ENCODE measurements around the gene FAM13B. TPM values are rescaled to one million over a fixed set of nuclear protein-coding genes. Genes with fewer than 3 reads are reported as not detected.

Gene FAM13B
- total and polyA plus RNA-seq, 10 of the 15 experiments (the other 5 are each of a cell fraction or from before 2014, with no cell fraction given) = 3.6 to 30.0 (median 20.3) TPM

DNA sequence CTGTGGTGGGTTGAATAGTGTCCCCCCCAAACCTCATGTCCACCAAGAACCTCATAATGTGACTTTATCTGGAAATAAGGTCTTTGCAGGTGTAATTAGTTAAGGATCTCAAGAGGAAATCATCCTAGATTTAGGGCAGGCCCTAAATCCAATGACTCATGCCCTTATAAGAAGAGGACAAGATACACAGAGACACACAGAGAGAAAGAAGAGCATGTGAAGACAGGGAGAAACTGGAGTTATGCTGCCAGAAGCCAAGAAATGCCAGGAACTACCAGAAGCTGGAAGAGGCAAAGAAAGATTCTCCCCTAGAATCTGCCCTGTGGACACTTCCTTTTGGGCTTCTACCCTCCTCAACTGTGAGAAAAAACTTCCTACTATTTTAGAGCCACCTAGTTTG, 8.8 kb downstream of the FAM13B start:
- CTCF ChIA-PET = interaction anchor here (0.5 to 2.8 kb wide), 5 partner anchors 10 to 463 kb away, joined by 3 to 14 read pairs (median 3); no protein-coding TSS in a partner anchor
- Histone ChIP-seq H3K36me3 (ENCODE audit: control insufficient read depth in 2 of 2, insufficient read depth in 2 of 2, low read length in 1 of 2) (peaks cover 0 to 10% of the 10 kb centered on the region in 2 experiments; a peak in 1 of 4 replicates), H3K9ac (ENCODE audit: control insufficient read depth, insufficient read depth, low read length) (no peak overlapping the region), H3K27ac (ENCODE audit: control insufficient read depth, insufficient read depth) (no peak overlapping the region), H4K20me1 (ENCODE audit: control insufficient read depth, insufficient read depth) (no peaks in the 10 kb centered on the region), H3K4me1 (ENCODE audit: control insufficient read depth, insufficient read depth, low read length) (peaks cover 13% of the 10 kb centered on the region), H3K9me3 (replicated peaks; ENCODE audit: control insufficient read depth, insufficient read depth, low read length) (peaks cover 6% of the 10 kb centered on the region; the same call in 2 of the 3 replicates), H3K27me3 (replicated peaks in 1 of 2; ENCODE audit: control insufficient read depth in 2 of 2, insufficient read depth in 2 of 2, low read length in 1 of 2) (no peaks in the 10 kb centered on the region), H2AFZ (ENCODE audit: control insufficient read depth, low read depth, low read length) (no peak overlapping the region), H3K79me2 (ENCODE audit: control insufficient read depth, insufficient read depth, low read length) (peaks cover 89% of the 10 kb centered on the region), H3K4me3 (no peak overlapping the region), H3K4me2 (ENCODE audit: control insufficient read depth, insufficient read depth) (no peak overlapping the region)
- DNase-seq (ENCODE audit: low read depth, low spot score) (no peak), FAIRE-seq (no peak), ATAC-seq (no peak)
- SMC1A ChIA-PET (ENCODE audit: uncharacterized antibody, unreplicated experiment) = interaction anchor here (0.7 to 1.1 kb wide), 2 partner anchors 12 to 245 kb away, joined by 3 to 4 read pairs; no protein-coding TSS in a partner anchor
- TF ChIP-seq CREB1 (IDR thresholded peaks at IDR 0.05; ENCODE audit: low read depth) (no peak), SIN3A (IDR thresholded peaks at IDR 0.05; ENCODE audit: low read depth, low read length) (no peak), ZZZ3 (IDR thresholded peaks at IDR 0.05; ENCODE audit: control insufficient read depth, insufficient read length, low read depth) (no peak), BMI1 (IDR thresholded peaks at IDR 0.05; ENCODE audit: borderline replicate concordance) (no peak), DPF2 (IDR thresholded peaks at IDR 0.05) (no peak), SMAD1 (IDR thresholded peaks at IDR 0.05; ENCODE audit: low read depth, partially characterized antibody) (no peak), MTA3 (IDR thresholded peaks at IDR 0.05; ENCODE audit: borderline replicate concordance, low read length) (no peak), ATF7 (IDR thresholded peaks at IDR 0.05; ENCODE audit: low read depth) (no peak), RFX5 (IDR thresholded peaks at IDR 0.05; ENCODE audit: low read depth, low read length) (no peak), EP300 (IDR thresholded peaks at IDR 0.05; ENCODE audit: borderline replicate concordance in 1 of 2, control insufficient read depth in 1 of 2, low read depth in 2 of 2, low read length in 2 of 2) (no peak), FOXM1 (IDR thresholded peaks at IDR 0.05; ENCODE audit: low read depth, low read length) (no peak)
- TF ChIP-seq, protein P1, sequence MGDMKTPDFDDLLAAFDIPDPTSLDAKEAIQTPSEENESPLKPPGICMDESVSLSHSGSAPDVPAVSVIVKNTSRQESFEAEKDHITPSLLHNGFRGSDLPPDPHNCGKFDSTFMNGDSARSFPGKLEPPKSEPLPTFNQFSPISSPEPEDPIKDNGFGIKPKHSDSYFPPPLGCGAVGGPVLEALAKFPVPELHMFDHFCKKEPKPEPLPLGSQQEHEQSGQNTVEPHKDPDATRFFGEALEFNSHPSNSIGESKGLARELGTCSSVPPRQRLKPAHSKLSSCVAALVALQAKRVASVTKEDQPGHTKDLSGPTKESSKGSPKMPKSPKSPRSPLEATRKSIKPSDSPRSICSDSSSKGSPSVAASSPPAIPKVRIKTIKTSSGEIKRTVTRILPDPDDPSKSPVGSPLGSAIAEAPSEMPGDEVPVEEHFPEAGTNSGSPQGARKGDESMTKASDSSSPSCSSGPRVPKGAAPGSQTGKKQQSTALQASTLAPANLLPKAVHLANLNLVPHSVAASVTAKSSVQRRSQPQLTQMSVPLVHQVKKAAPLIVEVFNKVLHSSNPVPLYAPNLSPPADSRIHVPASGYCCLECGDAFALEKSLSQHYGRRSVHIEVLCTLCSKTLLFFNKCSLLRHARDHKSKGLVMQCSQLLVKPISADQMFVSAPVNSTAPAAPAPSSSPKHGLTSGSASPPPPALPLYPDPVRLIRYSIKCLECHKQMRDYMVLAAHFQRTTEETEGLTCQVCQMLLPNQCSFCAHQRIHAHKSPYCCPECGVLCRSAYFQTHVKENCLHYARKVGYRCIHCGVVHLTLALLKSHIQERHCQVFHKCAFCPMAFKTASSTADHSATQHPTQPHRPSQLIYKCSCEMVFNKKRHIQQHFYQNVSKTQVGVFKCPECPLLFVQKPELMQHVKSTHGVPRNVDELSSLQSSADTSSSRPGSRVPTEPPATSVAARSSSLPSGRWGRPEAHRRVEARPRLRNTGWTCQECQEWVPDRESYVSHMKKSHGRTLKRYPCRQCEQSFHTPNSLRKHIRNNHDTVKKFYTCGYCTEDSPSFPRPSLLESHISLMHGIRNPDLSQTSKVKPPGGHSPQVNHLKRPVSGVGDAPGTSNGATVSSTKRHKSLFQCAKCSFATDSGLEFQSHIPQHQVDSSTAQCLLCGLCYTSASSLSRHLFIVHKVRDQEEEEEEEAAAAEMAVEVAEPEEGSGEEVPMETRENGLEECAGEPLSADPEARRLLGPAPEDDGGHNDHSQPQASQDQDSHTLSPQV (IDR thresholded peaks at IDR 0.05) = no peak
- TF ChIP-seq, protein P2, sequence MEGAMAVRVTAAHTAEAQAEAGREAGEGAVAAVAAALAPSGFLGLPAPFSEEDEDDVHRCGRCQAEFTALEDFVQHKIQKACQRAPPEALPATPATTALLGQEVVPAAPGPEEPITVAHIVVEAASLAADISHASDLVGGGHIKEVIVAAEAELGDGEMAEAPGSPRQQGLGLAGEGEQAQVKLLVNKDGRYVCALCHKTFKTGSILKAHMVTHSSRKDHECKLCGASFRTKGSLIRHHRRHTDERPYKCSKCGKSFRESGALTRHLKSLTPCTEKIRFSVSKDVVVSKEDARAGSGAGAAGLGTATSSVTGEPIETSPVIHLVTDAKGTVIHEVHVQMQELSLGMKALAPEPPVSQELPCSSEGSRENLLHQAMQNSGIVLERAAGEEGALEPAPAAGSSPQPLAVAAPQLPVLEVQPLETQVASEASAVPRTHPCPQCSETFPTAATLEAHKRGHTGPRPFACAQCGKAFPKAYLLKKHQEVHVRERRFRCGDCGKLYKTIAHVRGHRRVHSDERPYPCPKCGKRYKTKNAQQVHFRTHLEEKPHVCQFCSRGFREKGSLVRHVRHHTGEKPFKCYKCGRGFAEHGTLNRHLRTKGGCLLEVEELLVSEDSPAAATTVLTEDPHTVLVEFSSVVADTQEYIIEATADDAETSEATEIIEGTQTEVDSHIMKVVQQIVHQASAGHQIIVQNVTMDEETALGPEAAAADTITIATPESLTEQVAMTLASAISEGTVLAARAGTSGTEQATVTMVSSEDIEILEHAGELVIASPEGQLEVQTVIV (IDR thresholded peaks at IDR 0.05; ENCODE audit: borderline replicate concordance, partially characterized antibody) = no peak
- BruUV-seq (replicated peaks) = no TSS peak
- in situ Hi-C loops (cut with MboI) = no loop called here
- intact Hi-C loops (cut with micrococcal nuclease; ENCODE audit: unreplicated experiment) = no loop called here
- POLR2A ChIA-PET = interaction anchor here (1.1 kb wide), 1 partner anchor 13 kb away, joined by 3 read pairs; no protein-coding TSS in a partner anchor
- RAD21 ChIA-PET (ENCODE audit: unreplicated experiment) = interaction anchor here (1.2 to 1.5 kb wide), 2 partner anchors 14 to 245 kb away, joined by 3 read pairs; no protein-coding TSS in a partner anchor

Measured in GM12878 (cell line).